ENCODE results near the gene SEMA5A. TPM values are rescaled to one million over a fixed set of nuclear protein-coding genes. Genes with fewer than 3 reads are reported as not detected.
"Not testable (repeated sequence)": the region's sequence is repeated elsewhere in the genome, so short reads cannot be mapped to it uniquely, and the experiment has no call there.

The SEMA5A gene
- total RNA-seq, 1 donor from 2014 or later: under 0.01 TPM

GRCh38 chr5:9399783-9400182 is 146.1 kb downstream of the SEMA5A start:
- DNase-seq (ENCODE audit: low read depth in 2 of 2): not testable (repeated sequence)

GRCh38 chr5:9399094-9399493 is 146.8 kb downstream of the SEMA5A start:
- no peak for DNase-seq (ENCODE audit: low read depth in 2 of 2)

GRCh38 chr5:9398227-9398626 is 147.6 kb downstream of the SEMA5A start:
- no peak for DNase-seq (ENCODE audit: low read depth in 2 of 2)

GRCh38 chr5:9396285-9396770 is 149.5 kb downstream of the SEMA5A start:
- DNase-seq (ENCODE audit: low read depth in 2 of 2): no peak

- DNase-seq (ENCODE audit: low read depth in 2 of 2): no peak
These were observed 150.2 kb downstream of the SEMA5A start for GRCh38 chr5:9395706-9396105.

- no peak for DNase-seq (ENCODE audit: low read depth in 2 of 2)
These were observed 151.7 kb downstream of the SEMA5A start for GRCh38 chr5:9394221-9394620.

GRCh38 chr5:9392625-9393024 is 153.2 kb downstream of the SEMA5A start:
- no peak for DNase-seq (ENCODE audit: low read depth in 2 of 2)

- no peak for DNase-seq (ENCODE audit: low read depth in 2 of 2)
These were observed 154.8 kb downstream of the SEMA5A start for GRCh38 chr5:9391080-9391479.

GRCh38 chr5:9390113-9390512 is 155.8 kb downstream of the SEMA5A start:
- DNase-seq (ENCODE audit: low read depth in 2 of 2): no peak

GRCh38 chr5:9388941-9389674 is 156.8 kb downstream of the SEMA5A start:
- peak in 1 of 2 donors; percentile 1 for DNase-seq (ENCODE audit: low read depth in 2 of 2)

GRCh38 chr5:9387879-9388278 is 158.0 kb downstream of the SEMA5A start:
- no peak for DNase-seq (ENCODE audit: low read depth in 2 of 2)

- no peak for DNase-seq (ENCODE audit: low read depth in 2 of 2)
These were observed 158.9 kb downstream of the SEMA5A start for GRCh38 chr5:9386945-9387344.

- DNase-seq (ENCODE audit: low read depth in 2 of 2): no peak
These were observed 163.4 kb downstream of the SEMA5A start for GRCh38 chr5:9382522-9382921.

- no peak for DNase-seq (ENCODE audit: low read depth in 2 of 2)
These were observed 164.4 kb downstream of the SEMA5A start for GRCh38 chr5:9381464-9381863.

GRCh38 chr5:9380109-9380508 is 165.8 kb downstream of the SEMA5A start:
- no peak for DNase-seq (ENCODE audit: low read depth in 2 of 2)

GRCh38 chr5:9376363-9377117 is 169.3 kb downstream of the SEMA5A start:
- no peak for DNase-seq (ENCODE audit: low read depth in 2 of 2)

GRCh38 chr5:9375756-9376155 is 170.1 kb downstream of the SEMA5A start:
- DNase-seq (ENCODE audit: low read depth in 2 of 2): no peak

- no peak for DNase-seq (ENCODE audit: low read depth in 2 of 2)
These were observed 171.8 kb downstream of the SEMA5A start for GRCh38 chr5:9374025-9374424.

GRCh38 chr5:9373571-9373970 is 172.3 kb downstream of the SEMA5A start:
- no peak for DNase-seq (ENCODE audit: low read depth in 2 of 2)

- DNase-seq (ENCODE audit: low read depth in 2 of 2): no peak
These were observed 175.6 kb downstream of the SEMA5A start for GRCh38 chr5:9370256-9370655.

GRCh38 chr5:9365512-9365911 is 180.4 kb downstream of the SEMA5A start:
- peak in 1 of 2 donors; percentile 52 for DNase-seq (ENCODE audit: low read depth in 2 of 2)

GRCh38 chr5:9363449-9363848 is 182.4 kb downstream of the SEMA5A start:
- DNase-seq (ENCODE audit: low read depth in 2 of 2): no peak

GRCh38 chr5:9363026-9363425 is 182.8 kb downstream of the SEMA5A start:
- DNase-seq (ENCODE audit: low read depth in 2 of 2): no peak
